Glutamatergic neuron (in vitro differentiated cells): ENCODE measurements around the gene MN1. TPM values are rescaled to one million over a fixed set of nuclear protein-coding genes. Genes with fewer than 3 reads are reported as not detected.
"Not testable (repeated sequence)": the region's sequence is repeated elsewhere in the genome, so short reads cannot be mapped to it uniquely, and the experiment has no call there.

ENCODE experiments used
- DNase-seq: peaks from one replicate; pipeline ENCODE4 v3.0.0; 2022
- H3K27ac Mint-ChIP-seq: one replicate; pipeline ENCODE4 v1.8.0; 2020; ENCODE audit warnings: mild to moderate bottlenecking, mixed read lengths, inconsistent platforms; ENCODE audit not compliant: unreplicated experiment
- H3K27me3 Mint-ChIP-seq: one replicate; pipeline ENCODE4 v1.8.0; 2020; ENCODE audit warnings: mild to moderate bottlenecking, moderate library complexity, mixed read lengths, inconsistent platforms; ENCODE audit not compliant: unreplicated experiment
- H3K36me3 Mint-ChIP-seq: one replicate; pipeline ENCODE4 v1.8.0; 2020; ENCODE audit warnings: mild to moderate bottlenecking, mixed read lengths, inconsistent platforms; ENCODE audit not compliant: unreplicated experiment
- H3K4me1 Mint-ChIP-seq: one replicate; pipeline ENCODE4 v1.8.0; 2020; ENCODE audit warnings: mild to moderate bottlenecking, low read depth, mixed read lengths, inconsistent platforms; ENCODE audit not compliant: unreplicated experiment
- H3K4me3 Mint-ChIP-seq: one replicate; pipeline ENCODE4 v1.8.0; 2020; ENCODE audit warnings: mild to moderate bottlenecking, mixed read lengths, inconsistent platforms; ENCODE audit not compliant: unreplicated experiment
- H3K9me3 Mint-ChIP-seq: one replicate; pipeline ENCODE4 v1.8.0; 2020; ENCODE audit warnings: mild to moderate bottlenecking, moderate library complexity, mixed read lengths, inconsistent platforms; ENCODE audit not compliant: unreplicated experiment
- total RNA-seq: library from RNA; stranded (reverse); fragmentation: NEBNext Ultra II Directional; extraction: Animal tissue kit (Norgen Biotek cat#: 25700); gene quantifications from one replicate; pipeline ENCODE4 v1.2.1, GENCODE V29; 2021; ENCODE audit not compliant: unreplicated experiment
- TF ChIP-seq, protein P1 (sequence below): fragments of 200-600 bp; sonication (generic); IDR thresholded peaks from one replicate; pipeline ENCODE4 v1.5.0; 2021; ENCODE audit not compliant: partially characterized antibody, unreplicated experiment

Gene MN1
- total RNA-seq, 1 donor from 2014 or later = 0.91 TPM

DNA sequence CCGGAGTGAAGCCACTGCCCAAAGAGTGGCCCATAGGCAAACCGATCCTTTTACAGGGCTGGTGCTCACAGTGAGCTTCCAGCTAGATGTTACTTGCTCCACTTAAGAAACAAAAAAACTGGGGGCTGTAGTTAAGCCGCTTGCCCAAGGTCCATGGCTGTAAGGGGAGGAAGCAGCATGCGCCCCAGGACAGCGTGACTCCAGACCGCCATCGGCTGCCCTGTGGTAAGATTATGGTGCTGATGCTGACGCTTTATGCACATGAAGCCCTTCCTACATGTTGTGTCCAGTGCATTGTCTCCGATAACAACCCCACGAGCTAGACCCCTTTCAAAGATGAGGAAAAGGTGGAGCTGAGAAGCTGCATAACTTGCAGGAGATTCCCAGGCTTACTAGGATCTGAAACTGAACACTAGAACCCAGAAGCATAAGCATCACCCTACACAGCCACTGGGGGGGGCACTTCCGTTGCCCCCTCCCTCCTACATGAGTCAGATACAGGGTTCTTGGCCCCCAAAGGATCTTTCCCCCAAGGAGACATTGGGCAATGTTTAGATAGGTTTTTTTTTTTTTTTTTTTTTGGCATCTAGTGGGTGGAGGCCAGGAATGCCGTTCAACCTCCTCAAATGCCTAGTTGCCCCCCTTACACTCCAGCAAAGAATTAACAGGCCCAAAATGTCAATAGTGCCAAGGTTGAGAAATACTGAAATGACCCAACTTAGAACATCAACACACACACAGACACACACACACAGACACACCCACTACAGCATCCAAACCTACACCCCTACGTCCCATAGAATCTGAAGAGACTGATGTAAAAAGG is 53.9 kb downstream of the MN1 start:
- TF ChIP-seq, protein P1, sequence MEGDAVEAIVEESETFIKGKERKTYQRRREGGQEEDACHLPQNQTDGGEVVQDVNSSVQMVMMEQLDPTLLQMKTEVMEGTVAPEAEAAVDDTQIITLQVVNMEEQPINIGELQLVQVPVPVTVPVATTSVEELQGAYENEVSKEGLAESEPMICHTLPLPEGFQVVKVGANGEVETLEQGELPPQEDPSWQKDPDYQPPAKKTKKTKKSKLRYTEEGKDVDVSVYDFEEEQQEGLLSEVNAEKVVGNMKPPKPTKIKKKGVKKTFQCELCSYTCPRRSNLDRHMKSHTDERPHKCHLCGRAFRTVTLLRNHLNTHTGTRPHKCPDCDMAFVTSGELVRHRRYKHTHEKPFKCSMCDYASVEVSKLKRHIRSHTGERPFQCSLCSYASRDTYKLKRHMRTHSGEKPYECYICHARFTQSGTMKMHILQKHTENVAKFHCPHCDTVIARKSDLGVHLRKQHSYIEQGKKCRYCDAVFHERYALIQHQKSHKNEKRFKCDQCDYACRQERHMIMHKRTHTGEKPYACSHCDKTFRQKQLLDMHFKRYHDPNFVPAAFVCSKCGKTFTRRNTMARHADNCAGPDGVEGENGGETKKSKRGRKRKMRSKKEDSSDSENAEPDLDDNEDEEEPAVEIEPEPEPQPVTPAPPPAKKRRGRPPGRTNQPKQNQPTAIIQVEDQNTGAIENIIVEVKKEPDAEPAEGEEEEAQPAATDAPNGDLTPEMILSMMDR = no peak
- no peak for DNase-seq
- Mint-ChIP-seq H3K4me1 (peaks cover 4% of the 10 kb centered on the region), H3K27ac (no peak overlapping the region), H3K4me3 (no peak overlapping the region), H3K9me3 (peaks cover 3% of the 10 kb centered on the region), H3K27me3 (peaks cover 17% of the 10 kb centered on the region), H3K36me3 (peaks cover 5% of the 10 kb centered on the region)

DNA sequence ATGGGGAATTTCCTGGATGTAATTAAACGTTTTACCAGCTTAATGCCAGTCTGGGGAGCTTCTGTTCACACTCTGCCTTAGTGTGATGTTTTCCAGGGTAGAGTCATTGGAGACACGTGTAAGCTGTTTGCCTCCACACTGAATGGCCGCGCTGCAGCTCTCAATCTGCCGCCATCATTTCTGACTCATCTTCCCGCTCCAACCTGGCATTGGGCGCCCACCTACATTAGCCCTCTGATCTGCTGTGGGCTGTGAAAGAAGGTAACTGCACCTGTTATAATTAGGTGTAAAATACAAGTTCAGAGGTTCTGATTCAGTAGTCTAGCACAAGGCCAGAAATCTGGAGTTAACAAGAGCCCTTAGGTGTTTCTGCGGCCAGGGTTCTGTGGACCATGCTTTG is 54.6 kb downstream of the MN1 start:
- H3K9me3 Mint-ChIP-seq = peaks cover 3% of the 10 kb centered on the region
- H3K27me3 Mint-ChIP-seq = peaks cover 22% of the 10 kb centered on the region
- peaks cover 4% of the 10 kb centered on the region for H3K4me1 Mint-ChIP-seq
- H3K27ac Mint-ChIP-seq = no peak overlapping the region
- H3K4me3 Mint-ChIP-seq = no peak overlapping the region
- TF ChIP-seq, protein P1 = no peak
- peaks cover 5% of the 10 kb centered on the region for H3K36me3 Mint-ChIP-seq
- no peak for DNase-seq

DNA sequence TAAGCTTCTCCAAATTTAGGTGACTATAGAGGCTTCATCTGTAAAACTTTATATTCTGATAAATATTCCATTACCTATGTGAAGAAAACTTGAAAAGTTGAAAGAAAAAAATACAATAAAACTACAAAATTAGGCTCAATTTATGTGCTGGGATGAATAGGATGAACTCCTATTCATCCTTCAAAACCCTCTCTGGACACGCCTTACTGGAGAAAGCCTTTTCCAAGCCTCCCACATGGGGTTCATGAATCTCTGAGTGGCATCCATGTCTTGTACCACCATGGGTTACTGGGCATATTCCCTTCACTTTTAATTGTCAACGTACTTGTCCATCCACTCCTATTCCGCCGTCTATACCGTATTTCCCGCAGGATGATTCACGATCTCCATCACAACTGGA is 55.7 kb downstream of the MN1 start:
- Mint-ChIP-seq H3K27ac (no peak overlapping the region), H3K4me1 (peaks cover 4% of the 10 kb centered on the region), H3K27me3 (peaks cover 23% of the 10 kb centered on the region), H3K4me3 (no peak overlapping the region), H3K9me3 (peaks cover 3% of the 10 kb centered on the region), H3K36me3 (peaks cover 5% of the 10 kb centered on the region)
- DNase-seq = no peak
- TF ChIP-seq, protein P1 = no peak

DNA sequence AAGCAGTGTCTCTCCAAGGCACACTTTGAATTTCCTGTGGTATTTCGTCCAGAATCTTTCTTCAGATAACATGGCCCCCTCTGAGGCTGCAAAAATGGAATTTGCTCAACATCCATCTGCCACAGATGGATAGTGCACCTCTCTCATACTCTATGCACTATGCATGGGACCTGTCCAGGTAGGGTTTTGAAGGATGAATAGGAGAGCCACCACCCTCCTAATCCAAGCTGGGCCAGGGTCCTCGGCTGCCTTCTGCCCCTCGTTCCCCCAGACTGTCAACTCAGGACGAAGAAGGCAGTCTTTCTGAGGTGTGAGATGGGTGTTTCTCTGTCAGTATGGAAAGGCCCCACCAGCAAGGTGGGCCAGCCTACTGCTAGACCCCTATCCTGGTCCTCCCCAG is 56.4 kb downstream of the MN1 start:
- TF ChIP-seq, protein P1 = no peak
- H3K4me1 Mint-ChIP-seq = peaks cover 4% of the 10 kb centered on the region
- no peak for DNase-seq
- peaks cover 5% of the 10 kb centered on the region for H3K36me3 Mint-ChIP-seq
- H3K9me3 Mint-ChIP-seq = peaks cover 3% of the 10 kb centered on the region
- H3K4me3 Mint-ChIP-seq = no peak overlapping the region
- no peak overlapping the region for H3K27ac Mint-ChIP-seq
- H3K27me3 Mint-ChIP-seq = peaks cover 23% of the 10 kb centered on the region

DNA sequence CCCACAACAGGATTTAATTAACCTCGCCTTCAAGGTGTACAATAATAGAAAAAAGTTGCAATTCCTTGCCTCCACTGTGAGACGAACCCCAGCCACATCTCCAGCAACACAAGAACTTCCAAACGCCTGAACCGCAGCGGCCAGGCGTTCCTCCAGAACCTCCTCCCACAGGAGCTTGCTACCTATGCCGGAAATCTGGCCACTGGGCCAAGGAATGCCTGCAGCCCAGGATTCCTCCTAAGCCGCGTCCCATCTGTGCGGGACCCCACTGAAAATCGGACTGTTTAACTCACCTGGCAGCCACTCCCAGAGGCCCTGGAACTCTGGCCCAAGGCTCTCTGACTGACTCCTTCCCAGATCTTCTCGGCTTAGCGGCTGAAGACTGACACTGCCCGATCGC is 57.5 kb downstream of the MN1 start:
- not testable (repeated sequence) for H3K27ac Mint-ChIP-seq, H3K36me3 Mint-ChIP-seq, H3K4me3 Mint-ChIP-seq, DNase-seq, H3K4me1 Mint-ChIP-seq, H3K9me3 Mint-ChIP-seq
- peaks cover 23% of the 10 kb centered on the region for H3K27me3 Mint-ChIP-seq
